Central memory CD4-positive, alpha-beta T cell (primary cell): ENCODE measurements around the gene SEMA3F.
A peak's percentile ranks its signal among the peaks of the same experiment; 100 is the strongest.

Source experiments
- DNase-seq: peaks from one replicate; pipeline ENCODE4 v3.0.0; 2022

Gene SEMA3F

DNA sequence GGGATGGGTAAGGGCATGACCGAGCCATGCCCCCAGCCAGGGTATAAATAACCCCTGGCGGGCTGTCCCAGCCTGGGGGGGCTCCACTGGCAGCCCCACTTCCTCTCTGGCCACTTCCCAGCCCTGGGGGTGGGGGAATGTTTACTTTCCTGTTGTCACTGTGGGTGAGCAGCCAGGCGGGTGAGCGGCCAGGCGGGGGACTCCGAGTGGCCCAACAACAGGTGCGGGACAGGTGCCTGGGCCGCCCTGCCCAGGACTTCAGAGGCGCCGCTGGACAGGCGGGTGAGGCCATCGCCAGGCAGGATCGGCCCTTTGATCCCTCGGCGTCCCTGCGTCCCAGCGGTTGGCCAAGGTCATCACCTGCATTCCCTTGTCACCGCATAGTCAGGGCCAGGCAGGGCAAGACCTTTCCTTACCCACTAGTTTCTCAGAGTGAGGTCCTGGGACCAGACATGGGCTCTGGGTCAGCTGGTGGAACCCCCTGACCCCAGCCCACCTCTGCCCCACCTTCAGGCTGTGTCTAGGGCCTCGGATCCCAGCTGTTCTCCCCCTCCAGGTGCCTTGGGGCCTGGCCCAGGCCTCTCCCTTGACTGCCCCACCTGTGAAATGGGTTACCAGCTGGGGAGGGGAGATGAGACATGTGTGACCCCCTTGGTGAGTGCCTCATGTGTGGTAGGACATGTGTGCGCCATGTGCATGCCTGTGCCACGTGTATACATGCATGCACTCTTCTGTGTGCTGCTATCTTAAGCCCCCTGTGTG is 16.6 kb downstream of the SEMA3F start:
- no peak for DNase-seq

DNA sequence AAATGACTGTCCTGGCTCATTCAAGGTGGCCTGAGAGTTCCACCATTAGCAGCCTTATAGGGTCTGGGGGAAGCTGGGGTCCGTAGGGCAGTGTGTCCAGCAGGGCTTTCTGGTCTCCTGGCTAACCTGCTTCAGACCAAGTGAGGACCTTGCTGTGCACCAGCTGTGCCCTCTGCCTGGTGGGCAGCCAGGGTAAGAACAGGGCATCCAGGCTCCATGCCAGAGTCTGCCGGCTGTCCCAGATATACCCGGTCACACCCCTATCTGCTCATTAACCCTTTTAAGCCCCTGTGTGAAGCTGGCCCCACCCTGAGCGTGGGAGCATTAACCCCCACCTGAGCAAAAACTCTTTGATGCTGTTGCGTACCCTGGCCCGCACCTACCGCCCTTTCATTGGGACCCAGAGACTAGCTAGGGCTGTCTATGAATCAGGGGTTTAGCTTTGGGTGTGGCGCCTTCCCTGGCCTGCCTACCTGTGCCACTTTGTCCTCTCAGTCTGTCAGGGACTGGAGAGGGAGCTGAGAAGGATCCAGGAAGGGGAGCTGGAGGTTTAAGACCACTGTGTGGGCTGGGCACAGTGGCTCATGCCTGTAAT is 17.6 kb downstream of the SEMA3F start:
- no peak for DNase-seq

DNA sequence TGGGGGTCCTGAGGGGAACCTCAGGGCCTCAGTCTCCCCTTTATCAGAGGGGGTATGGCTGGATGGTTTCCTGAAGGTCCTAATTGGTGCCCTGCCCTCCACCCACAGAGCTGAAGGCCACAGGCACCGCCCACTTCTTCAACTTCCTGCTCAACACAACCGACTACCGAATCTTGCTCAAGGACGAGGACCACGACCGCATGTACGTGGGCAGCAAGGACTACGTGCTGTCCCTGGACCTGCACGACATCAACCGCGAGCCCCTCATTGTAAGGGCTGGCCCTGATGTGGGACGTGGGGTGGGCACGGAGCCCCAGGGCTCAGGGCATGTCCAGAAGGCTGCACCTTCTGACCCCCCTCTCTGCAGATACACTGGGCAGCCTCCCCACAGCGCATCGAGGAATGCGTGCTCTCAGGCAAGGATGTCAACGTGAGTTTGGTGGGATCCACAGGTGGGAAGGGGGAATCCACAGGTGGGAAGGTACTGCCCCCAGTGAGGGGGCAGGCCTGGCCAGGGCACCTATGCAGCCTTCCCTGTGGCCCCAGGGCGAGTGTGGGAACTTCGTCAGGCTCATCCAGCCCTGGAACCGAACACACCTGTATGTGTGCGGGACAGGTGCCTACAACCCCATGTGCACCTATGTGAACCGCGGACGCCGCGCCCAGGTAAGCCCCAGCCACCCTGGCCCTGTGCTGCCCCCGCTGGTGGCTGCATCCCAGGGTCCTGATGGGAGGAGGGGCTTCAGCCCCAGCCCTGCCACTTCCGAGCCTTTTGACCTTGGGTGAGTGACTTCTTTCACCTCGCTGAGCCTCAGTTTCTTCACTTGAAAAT is 18.8 kb downstream of the SEMA3F start:
- DNase-seq, result no peak

DNA sequence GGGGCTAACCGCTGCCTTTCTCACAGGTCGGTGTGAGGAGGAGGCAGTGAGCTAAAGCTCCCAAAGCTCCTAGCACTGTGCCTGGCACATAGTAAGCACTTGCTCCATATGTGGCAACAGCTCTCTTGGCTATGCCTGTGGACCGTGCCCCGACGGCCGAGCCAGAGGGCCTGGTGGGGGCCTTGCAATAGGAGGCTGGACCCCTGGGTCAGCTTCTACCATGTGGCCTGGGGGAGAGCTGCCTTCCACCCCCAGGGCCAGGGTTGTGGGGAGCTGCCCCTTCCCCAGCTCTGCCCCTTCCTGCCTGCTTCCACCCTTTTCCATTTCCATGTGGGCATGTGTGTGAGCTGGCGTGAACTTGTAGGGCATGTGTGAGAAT is 19.4 kb downstream of the SEMA3F start:
- DNase-seq, result no peak

DNA sequence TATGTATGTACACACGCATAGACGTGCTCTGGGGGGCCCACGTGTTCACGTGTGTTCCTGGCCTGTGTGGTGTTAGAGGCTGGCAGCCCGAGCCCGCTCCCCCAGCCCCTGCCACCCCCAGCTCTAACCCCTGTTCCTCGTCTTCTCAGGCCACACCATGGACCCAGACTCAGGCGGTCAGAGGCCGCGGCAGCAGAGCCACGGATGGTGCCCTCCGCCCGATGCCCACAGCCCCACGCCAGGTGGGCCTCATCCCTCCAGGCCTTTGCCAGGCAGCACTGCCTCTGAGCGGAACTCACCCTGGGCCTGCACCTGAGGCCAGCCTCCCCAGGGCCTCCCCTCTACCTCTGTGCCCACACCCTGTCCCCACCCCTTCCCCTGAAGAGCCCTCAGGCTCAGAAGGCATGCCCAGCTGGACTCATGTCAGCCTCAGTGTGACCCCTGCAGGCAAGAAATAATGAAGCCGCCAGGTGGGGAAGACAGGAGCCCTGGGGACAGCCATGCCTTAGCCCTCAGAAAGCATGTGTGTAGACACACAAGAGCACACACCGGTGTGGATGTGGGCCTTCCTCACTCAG is 19.9 kb downstream of the SEMA3F start:
- no peak for DNase-seq

DNA sequence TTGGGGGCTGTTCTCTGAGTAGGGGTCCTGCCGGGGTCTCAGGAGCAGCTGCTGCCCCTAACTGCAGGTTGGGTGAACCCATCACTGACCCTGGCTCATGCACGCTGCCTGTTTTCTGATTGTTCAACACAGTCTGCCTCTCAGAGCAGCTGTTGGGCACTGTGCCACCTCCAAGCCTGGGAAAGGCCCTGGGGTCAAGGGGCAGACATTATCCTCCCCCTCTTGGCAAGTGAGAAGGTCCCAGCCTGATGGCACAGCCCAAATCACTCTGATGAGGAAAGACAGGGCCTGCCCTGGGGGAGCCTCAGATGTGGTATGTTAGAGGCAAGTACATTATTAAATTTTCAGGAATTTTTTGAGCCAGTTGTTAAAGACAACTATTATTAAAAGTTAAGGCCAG is 22.2 kb downstream of the SEMA3F start:
- no peak for DNase-seq

DNA sequence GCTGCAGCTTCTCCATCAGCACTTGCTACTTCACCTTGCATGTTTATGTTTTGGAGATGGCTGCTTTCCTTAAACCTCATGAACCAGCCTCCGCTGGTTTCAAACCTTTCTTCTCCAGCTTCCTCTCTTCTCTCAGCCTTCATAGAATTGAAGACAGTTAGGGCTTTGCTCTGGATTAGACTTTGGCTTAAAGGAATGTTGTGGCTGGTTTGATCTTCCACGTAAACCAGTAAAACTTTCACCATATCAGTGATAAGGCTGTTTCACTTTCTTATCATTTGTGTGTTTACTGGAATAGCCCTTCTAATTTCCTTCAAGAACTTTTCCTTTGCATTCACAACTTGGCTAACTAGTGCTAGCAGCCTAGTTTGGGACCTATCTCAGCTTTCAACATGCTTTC is 24.6 kb downstream of the SEMA3F start:
- no peak for DNase-seq

DNA sequence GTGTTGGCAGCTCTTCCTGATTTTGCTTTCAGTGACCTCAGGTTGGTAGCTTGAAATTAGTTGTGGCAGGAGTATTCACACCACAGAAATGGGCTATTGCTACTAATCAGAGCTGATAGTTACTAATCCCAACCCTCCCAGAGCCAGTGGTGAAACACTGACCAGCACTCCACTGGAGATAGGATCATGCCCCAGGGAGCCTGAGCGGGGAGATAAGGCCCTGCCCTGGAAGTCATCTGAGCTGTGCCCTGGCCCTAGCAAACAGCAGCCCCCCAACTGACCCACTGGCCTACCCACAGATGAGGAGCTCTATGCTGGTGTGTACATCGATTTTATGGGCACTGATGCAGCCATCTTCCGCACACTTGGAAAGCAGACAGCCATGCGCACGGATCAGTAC is 26.9 kb downstream of the SEMA3F start:
- no peak for DNase-seq

DNA sequence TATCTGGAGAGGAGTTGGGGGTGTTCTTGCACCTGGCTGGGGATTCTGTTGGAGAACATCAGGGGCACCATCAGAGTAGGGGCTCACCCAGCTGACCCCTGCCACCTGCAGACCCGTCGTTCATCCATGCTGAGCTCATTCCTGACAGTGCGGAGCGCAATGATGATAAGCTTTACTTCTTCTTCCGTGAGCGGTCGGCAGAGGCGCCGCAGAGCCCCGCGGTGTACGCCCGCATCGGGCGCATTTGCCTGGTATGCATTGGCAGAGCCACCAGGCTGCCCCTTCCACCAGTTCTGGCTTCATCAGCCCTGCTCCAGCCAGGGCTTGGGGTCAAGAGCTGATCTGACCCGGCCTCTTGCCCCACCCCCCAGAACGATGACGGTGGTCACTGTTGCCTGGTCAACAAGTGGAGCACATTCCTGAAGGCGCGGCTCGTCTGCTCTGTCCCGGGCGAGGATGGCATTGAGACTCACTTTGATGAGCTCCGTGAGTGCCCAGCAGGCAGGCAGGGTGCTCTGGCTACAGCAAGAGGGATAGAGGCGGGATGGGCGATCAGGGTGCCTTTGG is 27.5 kb downstream of the SEMA3F start:
- no peak for DNase-seq

DNA sequence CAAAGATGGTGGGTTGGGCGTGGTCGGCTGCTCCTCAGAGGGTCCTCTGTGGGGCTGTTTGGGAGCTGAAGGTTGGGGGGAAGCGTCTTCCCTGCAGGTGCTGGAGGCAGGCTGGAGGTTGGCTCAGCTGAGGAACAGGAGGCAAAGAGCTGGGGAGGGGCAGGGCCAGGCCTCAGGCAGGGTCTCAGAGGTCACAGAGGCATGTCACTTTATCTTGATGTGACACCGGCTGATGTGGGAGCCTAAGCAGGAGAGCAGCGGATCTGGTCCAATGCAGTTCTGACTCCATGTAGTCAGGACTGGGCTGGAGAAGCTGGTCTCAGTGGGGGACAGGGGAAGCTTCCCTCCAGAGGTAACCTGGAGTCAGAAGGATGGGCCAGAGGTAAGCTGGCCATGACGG is 28.6 kb downstream of the SEMA3F start:
- DNase-seq, result no peak

DNA sequence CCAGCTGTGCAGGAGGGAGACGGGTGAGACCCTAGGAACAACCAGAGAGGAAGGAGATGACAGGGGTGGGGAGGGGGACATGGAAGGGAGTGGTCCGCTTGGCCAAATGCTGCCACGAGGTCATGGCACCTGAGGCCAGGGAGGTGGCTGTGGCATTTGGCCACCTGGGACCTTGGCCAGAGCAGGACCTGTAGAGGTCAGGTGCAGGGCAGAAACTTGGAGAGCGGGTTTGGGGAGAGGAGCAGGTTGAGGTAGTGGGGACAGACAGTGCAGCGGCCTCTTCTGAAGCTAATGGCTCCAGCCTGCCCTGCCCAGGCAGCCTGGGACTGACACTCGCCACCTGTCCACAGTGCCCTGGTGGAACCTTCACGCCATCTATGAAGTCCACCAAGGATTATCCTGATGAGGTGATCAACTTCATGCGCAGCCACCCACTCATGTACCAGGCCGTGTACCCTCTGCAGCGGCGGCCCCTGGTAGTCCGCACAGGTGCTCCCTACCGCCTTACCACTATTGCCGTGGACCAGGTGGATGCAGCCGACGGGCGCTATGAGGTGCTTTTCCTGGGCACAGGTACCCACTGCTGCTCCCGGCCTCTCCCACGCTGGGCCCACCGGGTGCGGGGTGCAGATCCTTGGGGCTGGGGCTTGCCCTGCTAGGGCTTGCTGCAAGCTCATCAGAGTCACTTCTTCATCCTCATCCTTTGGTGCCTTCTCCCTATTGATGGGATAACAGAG is 29.3 kb downstream of the SEMA3F start:
- no peak for DNase-seq

DNA sequence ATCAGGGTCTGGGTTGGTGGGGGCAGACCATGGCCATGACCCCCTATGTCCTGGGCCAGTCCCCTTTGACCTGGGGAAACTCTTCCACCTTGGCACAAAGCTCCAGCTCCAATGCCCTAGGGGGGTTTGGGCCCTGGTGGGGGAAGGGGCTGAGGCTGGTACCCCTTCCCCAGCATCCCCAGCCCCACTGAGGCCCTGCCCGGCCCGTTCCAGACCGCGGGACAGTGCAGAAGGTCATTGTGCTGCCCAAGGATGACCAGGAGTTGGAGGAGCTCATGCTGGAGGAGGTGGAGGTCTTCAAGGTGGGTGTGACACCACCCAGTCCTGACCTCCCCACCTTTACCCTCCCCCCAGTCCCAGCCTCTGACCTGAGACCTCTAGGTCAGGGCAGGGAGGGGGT is 30.1 kb downstream of the SEMA3F start:
- DNase-seq, result no peak

DNA sequence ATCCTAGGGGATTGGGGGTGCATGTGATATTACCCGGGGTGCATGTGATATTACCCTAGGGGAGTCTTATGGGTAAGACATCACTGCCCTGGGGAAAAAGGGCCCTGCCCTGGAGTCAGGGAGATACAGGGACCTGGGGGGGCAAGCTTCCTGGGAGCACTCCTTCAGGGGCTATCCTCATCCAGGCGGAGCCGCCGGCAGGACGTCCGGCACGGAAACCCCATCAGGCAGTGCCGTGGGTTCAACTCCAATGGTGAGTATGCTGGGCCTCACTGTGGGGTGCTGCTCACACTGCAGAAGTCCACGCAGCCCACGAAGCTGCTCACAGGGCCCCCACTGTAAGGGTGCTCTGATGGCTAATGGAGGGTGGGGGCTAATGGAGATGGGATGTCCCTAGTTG is 31.0 kb downstream of the SEMA3F start:
- DNase-seq, result no peak

DNA sequence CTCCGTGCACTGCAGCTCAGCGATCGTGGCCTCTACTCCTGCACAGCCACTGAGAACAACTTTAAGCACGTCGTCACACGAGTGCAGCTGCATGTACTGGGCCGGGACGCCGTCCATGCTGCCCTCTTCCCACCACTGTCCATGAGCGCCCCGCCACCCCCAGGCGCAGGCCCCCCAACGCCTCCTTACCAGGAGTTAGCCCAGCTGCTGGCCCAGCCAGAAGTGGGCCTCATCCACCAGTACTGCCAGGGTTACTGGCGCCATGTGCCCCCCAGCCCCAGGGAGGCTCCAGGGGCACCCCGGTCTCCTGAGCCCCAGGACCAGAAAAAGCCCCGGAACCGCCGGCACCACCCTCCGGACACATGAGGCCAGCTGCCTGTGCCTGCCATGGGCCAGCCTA is 32.6 kb downstream of the SEMA3F start:
- DNase-seq, result no peak

DNA sequence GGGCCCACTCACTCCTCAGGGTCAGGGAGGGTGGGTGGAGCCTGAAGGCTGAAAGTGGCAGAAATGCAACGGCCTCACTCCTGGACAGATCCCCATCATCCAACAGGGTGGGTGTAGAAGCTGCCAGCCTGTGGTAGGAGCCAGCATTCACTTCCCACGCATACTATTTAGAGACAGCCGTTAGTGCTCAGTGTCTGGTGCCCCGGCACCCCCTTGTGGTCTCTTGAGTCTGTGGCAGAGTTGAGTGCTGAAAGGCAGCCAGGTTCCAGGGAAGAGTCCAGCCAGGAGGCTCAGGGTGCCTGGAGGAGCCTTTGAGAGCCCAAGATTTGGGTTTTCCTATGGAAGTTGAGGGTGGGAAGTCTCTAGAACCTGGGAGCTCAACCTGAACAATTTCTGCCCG is 34.1 kb downstream of the SEMA3F start:
- DNase-seq, result no peak

DNA sequence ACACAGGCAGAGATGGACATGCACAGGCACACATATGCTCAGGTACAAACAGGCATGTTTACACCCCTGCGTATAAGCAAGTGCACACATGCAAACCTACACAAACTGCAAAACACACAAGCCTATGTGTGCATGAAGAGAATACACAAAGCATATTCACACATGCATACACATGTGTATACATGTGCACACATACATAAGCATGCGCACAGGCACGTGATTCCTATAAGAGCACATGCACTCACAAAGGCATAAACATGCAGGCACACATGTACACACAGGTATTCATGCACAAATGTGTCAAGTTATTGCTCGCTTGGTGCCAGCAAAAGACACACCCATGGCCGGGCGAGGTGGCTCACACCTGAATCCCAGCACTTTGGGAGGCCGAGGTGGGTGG is 34.9 kb downstream of the SEMA3F start:
- DNase-seq, result no peak

DNA sequence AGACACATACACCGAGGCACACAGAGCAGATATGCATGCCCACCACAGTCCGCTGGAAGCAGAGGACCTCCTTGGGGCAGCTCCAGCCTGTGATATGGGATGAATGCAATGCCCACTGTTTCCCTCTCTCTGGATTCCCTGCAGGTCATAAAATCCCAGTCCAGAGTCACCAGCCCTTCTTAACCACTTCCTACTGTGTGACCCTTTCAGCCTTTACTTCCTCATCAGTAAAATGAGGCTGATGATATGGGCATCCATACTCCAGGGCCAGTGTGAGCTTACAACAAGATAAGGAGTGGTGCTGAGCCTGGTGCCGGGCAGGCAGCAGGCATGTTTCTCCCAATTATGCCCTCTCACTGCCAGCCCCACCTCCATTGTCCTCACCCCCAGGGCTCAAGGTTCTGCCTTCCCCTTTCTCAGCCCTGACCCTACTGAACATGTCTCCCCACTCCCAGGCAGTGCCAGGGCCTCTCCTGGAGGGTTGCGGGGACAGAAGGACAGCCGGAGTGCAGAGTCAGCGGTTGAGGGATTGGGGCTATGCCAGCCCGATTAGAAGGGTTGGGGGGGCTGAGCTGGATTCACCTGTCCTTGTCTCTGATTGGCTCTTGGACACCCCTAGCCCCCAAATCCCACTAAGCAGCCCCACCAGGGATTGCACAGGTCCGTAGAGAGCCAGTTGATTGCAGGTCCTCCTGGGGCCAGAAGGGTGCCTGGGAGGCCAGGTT is 36.0 kb downstream of the SEMA3F start, which contains the start of gene GNAT1:
GNAT1 (plus strand) TSS at position 675 of the 725 bp plus-strand sequence. CDS start 116 bp downstream, outside the sequence.
- no peak for DNase-seq

DNA sequence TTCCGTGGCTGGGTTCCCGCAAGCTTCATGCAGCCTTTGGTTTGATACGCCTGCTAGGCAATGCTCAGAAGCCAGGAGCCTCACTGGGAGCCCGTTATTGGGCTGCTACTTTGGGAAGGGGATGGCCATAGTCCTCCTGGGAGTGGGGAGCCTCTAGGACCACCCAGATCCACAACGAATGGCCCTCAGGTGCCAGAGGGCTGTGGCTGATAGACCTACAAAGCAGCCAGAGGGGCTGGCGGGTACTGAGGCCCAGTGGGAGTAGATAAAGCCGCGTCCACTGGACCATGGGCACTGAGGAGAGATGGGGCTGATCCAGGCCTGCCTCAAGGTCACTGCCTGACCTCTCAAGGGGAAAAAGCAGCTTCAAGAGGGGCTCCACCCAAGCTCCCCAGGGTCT is 37.0 kb downstream of the SEMA3F start:
- no peak for DNase-seq

DNA sequence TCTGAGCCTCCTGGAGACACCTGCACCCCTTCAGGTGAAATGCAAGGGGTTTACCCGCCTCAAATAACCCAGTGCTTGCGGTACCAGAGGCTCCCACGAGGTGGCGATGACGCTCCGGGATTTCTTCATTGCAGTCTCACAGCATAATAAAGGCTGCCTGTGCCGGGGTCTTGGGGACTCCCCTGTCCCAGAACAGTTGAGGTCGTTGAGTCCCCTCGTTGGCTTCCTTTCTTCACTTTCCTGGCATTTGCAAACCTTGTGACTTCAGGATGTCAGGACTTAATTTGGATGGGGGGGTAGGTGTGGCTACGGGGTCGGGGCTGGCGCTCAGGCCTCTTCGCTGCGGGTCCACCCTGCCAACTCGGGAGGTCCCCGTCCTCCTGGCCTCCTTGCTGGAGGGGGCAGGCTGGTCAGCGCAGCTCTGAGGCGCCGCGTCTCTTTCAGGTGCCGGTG is 37.6 kb downstream of the SEMA3F start:
- DNase-seq, result peak; percentile 76

DNA sequence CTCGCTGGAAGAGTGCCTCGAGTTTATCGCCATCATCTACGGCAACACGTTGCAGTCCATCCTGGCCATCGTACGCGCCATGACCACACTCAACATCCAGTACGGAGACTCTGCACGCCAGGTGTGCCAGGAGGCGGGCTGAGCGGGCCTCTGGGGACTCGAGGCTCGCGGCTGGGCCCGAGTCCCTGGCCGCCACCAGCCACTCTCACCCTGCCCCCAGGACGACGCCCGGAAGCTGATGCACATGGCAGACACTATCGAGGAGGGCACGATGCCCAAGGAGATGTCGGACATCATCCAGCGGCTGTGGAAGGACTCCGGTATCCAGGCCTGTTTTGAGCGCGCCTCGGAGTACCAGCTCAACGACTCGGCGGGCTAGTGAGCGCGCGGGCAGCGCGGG is 38.2 kb downstream of the SEMA3F start:
- DNase-seq, result no peak

DNA sequence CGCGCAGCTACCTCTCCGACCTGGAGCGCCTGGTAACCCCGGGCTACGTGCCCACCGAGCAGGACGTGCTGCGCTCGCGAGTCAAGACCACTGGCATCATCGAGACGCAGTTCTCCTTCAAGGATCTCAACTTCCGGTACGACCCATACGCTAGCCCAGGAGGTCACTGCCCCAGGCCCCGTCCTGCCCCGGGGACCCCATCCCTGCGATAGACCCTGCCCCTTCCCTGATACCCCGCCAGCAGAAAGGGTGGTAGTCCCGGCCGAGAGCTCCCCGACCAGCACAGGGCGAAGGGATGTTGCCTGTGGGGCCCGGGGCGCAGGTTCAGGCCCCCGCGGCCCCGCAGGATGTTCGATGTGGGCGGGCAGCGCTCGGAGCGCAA is 38.6 kb downstream of the SEMA3F start:
- no peak for DNase-seq
